KOPT-K1 (cell line): ENCODE results near the gene GDF7.

ENCODE experiments used
- H3K27ac ChIP-seq: fragments of 200-600 bp; sonication (generic); 2 replicates; pipeline ENCODE4 v1.5.1; 2016; ENCODE audit warnings: antibody characterized with exemption, mild to moderate bottlenecking, low read depth, low read length; ENCODE audit not compliant: poor library complexity, severe bottlenecking
- H3K36me3 ChIP-seq: fragments of 200-600 bp; sonication (generic); 2 replicates; pipeline ENCODE4 v1.5.1; 2017; ENCODE audit warnings: antibody characterized with exemption, mild to moderate bottlenecking, low read length, moderate library complexity; ENCODE audit not compliant: insufficient read depth
- H3K9me3 ChIP-seq: fragments of 200-600 bp; sonication (generic); 2 replicates; pipeline ENCODE4 v1.5.1; 2017; ENCODE audit warnings: antibody characterized with exemption, low read length, mild to moderate bottlenecking; ENCODE audit not compliant: insufficient read depth, poor library complexity, severe bottlenecking

GDF7 gene

DNA sequence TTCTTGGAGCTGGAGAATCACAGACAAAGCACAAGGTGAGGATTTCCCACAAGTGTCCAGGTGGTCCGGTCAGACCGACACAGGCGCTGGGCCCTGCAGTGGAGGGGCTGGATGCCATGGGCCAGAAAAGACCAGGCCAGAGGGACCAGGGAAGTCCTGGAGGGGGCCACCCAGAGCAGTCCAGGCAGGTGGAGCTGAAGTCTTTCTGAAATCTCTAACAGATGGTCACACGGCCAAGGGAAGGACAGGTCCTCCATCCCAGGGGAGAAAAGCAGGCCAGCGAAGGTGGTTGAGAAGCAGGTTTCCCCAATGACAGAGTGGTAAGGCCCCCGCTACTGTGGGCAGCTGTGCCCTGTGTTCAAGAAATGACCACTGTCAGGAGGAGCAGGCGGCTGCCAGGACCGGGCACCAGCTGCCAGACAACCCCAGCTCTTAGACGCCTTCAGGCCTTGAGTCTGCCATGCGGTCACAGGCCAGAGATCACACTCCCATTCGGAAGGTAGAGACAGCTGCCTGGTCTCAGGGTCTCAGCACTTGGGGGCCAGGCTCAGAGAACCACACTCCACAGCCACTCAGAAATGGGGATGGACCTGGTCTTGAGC is 42.0 kb upstream of the GDF7 start:
- no peaks in the 10 kb centered on the region for H3K9me3 ChIP-seq
- H3K27ac ChIP-seq, result no peak overlapping the region
- no peaks in the 10 kb centered on the region for H3K36me3 ChIP-seq

GRCh38 chr2:20625491-20626391 is 41.2 kb upstream of the GDF7 start:
- Histone ChIP-seq H3K27ac (no peak overlapping the region), H3K9me3 (no peaks in the 10 kb centered on the region), H3K36me3 (no peaks in the 10 kb centered on the region)

- no peak overlapping the region for H3K27ac ChIP-seq
- no peaks in the 10 kb centered on the region for H3K36me3 ChIP-seq
- H3K9me3 ChIP-seq, result no peaks in the 10 kb centered on the region
Measured at GRCh38 chr2:20626392-20626697, 40.6 kb upstream of the GDF7 start.

DNA sequence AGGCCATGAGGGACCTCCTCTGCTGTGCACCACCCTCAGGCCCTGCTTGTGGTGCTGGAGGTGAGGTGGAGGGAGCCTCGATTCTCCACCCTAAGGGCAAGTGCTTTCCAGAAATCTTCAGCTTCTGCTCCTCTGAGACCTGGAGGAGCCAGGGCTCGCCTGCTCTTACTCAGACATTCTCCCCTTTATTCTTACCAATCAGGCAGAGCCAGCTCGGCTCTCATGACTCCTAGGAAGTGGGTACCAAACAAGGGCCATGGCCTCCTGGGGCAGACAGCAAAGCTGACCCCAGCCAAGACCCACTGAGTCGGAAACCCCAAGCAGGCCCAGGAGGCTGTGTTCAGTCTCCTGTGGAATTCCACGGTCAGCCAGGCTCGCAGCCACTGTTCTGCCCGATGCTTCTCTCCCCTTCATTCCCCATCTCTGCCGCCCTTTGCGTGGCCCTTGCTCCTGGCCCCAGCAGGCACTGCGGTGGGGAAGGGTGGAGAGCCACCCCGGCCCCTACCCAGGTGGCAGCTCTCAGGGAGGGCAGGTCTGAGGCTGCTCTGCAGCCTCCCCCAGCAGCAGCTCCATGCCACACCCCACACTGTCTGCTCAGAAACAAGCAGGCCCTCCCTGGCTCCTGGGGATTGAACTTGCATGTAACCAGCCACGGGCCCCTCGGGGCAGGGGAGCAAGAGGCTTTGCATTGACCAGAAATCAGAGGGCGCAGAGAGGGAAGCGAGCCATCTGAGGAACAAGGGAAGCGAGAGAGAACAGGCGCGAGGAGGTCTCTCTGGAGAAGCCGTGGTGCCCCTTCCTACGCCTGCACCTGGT is 40.0 kb upstream of the GDF7 start:
- Histone ChIP-seq H3K9me3 (no peaks in the 10 kb centered on the region), H3K36me3 (no peaks in the 10 kb centered on the region), H3K27ac (no peak overlapping the region)

DNA sequence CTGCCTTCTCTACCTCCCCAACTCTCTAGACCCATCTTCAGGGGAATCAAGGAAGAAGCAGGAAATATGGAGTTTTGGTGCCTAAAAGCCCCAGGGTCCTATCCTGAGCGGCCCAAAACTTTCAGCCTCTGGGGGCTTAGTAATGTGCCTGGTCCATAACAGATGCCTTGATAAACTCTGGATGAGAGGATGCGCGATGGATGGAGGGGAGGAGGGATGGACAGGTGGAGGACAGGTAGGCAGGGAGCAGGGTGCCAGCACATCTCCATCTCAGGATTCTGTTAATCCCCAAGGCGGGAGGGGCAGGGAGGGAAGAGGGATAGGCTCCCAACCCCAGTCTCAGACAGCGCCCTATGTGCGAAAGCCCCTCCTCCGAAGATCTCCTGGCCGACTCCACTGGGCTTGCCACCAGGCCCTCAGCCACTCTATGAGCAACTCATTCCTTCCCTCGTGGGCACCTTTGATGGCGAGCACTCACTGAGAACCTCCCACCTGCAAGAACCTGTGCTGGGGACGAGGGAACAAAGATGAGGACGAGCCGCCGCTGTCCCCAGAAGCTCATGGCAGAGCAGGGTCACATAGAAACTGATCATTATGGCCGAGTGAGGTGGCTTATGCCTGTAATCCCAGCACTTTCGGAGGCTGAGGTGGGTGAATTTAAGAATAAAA is 39.1 kb upstream of the GDF7 start:
- Histone ChIP-seq H3K9me3 (no peaks in the 10 kb centered on the region), H3K36me3 (no peaks in the 10 kb centered on the region), H3K27ac (no peak overlapping the region)

DNA sequence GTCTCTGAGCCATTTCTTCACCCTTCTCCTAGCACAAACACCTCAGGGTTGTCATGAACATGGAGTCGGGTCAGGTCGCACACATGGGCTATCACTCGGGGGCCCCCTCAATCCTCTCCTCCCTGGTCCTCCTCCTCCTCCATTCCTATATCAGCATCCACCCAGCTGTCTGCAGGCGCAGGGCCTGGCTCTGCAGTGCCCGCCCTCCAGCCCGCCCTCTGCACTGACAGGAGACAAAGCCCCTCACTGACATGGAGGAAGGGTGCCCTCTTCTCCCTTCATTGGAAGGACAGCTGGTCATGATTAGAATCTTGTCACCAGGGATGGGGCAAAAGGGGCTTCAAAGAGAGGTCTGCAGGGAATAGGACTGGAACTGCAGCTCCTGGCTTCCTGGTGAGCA is 37.8 kb upstream of the GDF7 start:
- Histone ChIP-seq H3K27ac (no peak overlapping the region), H3K36me3 (no peaks in the 10 kb centered on the region), H3K9me3 (no peaks in the 10 kb centered on the region)

DNA sequence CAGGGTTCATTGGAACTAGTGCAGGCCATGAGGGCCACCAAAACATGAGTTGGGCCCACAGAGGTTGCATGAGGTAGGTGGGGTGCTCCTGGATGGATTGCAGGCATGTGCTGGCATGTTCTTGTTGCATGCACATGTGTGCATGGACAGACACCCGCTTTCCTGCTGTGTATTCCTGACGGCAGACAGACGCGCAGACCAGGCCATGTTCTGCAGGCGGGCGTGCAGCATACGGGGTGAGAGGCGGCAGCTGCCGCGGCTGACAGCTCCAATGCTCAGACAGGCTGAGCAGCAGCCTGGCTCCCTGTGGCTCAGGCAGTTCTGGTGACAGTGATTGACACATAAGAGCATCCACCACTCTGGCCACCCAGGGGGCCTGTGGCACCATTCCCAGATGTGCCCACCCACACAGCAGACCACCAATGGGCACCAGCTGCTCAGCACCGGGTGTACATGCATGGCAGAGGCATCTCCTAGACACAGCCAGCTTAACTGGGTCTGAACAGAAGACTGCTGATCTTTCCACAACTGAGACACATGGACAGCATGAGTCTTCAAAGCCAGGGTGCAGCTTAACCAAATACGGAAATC is 37.3 kb upstream of the GDF7 start:
- no peak overlapping the region for H3K27ac ChIP-seq
- no peaks in the 10 kb centered on the region for H3K36me3 ChIP-seq
- no peaks in the 10 kb centered on the region for H3K9me3 ChIP-seq

DNA sequence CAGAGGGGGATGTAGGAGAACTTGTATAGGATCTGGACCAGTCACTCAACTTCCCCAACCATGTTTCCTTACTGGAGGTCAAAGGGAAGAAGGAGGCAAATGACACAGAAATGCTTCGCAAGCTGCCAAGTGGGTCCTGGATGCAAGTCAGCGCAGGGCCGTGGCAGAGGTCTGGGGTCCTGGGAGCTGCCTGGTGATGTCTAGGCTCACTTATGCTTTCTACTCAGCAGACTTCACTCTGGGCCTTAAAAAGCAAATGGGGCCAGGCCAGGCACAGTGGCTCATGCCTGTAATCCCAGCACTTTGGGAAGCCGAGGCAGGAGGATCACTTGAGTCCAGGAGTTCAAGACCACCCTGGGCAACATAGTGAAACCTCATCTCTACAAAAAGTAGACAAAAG is 36.0 kb upstream of the GDF7 start:
- no peak overlapping the region for H3K27ac ChIP-seq
- no peaks in the 10 kb centered on the region for H3K9me3 ChIP-seq
- no peaks in the 10 kb centered on the region for H3K36me3 ChIP-seq

GRCh38 chr2:20631617-20632307 is 35.2 kb upstream of the GDF7 start:
- Histone ChIP-seq H3K27ac (no peak overlapping the region), H3K36me3 (no peaks in the 10 kb centered on the region)

DNA sequence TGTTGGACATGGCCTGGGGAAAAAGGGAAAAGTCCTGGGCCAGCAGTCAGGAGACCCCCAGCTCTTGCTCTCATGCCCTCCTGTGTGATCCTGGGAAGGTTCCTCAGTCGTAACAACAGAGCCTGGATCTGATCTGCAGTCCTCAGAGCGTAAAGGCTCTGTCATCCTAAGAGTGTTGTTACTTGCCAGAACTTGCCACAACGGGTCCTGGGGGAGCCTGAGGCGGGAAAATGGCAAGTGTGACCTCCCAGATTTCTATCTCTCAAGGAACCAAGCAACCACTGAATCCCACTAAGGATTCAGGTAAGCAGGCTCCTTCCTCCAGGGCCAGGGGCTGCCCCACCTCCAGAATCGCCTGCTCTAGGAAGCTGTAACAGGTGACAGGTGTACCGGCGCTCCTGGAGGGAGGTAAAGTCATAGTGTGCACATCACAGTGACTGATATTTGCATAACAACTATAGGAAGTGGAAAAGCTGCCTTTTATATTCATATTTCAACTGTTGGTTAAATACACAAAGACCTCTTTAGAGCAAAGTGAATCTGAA is 34.4 kb upstream of the GDF7 start:
- H3K27ac ChIP-seq, result no peak overlapping the region
- H3K36me3 ChIP-seq, result no peaks in the 10 kb centered on the region
- H3K9me3 ChIP-seq, result no peaks in the 10 kb centered on the region

More at GRCh38 chr2:20631617-20632307, 35.2 kb upstream of the GDF7 start:
- no peaks in the 10 kb centered on the region for H3K9me3 ChIP-seq

DNA sequence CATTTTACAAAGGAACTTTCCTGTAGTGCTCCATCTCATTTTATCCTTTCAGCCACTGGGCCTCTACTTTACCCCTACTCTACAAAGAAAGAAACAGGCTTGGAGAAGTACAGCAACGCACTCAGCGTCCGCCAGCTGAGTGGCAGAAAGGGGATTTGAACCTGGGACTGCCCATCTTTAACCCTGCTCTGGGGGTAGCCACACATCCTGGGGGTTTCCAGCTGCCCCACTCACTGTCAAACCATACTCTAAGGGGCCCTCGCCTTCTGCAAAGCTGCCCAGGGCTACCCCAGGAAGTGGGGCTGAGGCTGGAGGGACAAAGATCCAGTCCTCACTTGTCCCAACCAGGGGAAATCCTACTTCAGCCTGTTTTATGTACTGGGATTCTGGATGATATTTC is 33.9 kb upstream of the GDF7 start:
- H3K27ac ChIP-seq, result no peak overlapping the region
- no peaks in the 10 kb centered on the region for H3K36me3 ChIP-seq
- no peaks in the 10 kb centered on the region for H3K9me3 ChIP-seq

DNA sequence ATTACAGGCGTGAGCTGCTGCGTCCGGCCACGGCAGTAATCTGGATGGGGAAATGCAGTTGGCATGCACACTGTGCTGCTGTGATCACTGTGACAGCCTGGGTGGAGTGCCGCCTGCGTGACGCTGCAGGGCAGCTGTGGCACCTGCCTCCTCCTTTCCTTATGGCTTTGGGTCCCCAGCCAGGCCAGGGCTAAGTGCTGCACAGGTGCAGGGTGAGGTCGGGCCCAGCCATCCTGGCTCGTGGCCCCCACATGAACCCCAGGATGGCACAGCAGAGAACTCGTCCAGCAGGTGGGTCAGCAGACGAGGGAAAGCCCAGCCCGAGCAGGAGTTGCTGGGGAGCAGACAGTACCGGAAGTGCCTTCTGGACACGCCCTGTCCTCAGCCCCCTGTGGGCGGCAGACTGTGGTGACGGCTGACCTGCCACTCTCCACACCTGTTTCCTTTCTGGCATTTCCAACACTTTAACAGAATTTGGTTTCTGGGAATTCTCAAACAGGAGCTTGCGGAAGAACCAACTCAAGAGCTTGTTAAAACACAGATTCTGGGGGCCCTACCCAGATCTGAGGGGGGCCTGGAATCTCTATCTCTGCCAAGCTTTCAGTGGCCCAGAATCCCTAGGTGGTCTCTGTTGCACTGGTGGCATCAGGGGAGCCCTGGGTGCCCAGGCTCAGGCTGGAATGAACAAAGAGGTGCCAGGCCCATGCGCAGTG is 33.0 kb upstream of the GDF7 start:
- no peaks in the 10 kb centered on the region for H3K36me3 ChIP-seq
- no peak overlapping the region for H3K27ac ChIP-seq

DNA sequence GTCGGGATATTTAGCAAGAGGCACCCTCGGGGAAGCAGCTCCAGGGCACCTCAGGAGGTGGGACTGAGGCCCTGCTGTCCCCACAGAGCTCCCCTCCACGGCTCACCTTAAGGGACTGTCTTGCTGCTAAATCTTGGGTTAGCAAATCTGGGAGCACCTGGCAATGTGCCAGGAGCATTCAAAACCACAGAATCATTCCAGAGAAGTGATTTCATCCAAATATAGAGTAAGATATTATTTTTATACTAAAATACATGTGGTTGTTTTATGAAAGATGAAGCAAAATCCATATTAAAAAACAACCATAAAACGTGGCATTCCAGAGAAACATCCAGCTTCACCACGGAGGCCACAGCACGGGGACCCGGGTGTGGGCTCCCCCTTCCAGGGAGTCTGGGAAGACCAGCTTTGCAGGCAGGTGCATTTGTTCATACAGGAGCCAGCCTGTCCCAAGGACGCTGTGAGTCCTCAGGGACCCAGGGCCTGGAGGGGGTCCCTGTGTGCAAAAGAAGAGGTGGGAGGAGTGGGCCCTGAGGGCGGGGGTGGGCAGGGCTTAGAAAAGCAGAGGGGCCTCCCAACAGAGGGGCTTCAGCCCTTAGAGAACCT is 32.3 kb upstream of the GDF7 start:
- Histone ChIP-seq H3K27ac (no peak overlapping the region), H3K9me3 (no peaks in the 10 kb centered on the region)

More for the DNA sequence above, 33.0 kb upstream of the GDF7 start:
- no peaks in the 10 kb centered on the region for H3K9me3 ChIP-seq

More for the DNA sequence above, 32.3 kb upstream of the GDF7 start:
- no peaks in the 10 kb centered on the region for H3K36me3 ChIP-seq
